Central memory CD8-positive, alpha-beta T cell (primary cell): ENCODE measurements around the gene MPPE1.

Source experiments
- ATAC-seq: fragments of 150-1000 bp; cut with Tn5 transposase; replicated peaks from 2 replicates; pipeline ENCODE4 v1.10.0; 2022; ENCODE audit warnings: mild to moderate bottlenecking, moderate FRiP score, moderate number of reproducible peaks; ENCODE audit not compliant: poor library complexity, severe bottlenecking; ENCODE audit errors: extremely low read depth
- DNase-seq, 2 donors: peaks; one replicate each; pipeline ENCODE4 v3.0.0; 2021; ENCODE audit warnings: low spot score in 2 of 2
- H3K27ac Mint-ChIP-seq: one replicate; pipeline ENCODE4 v1.8.0; 2022; ENCODE audit warnings: low read depth, mild to moderate bottlenecking, moderate library complexity, mixed read lengths
- H3K27me3 Mint-ChIP-seq: one replicate; pipeline ENCODE4 v1.8.0; 2022; ENCODE audit warnings: mixed read lengths
- H3K36me3 Mint-ChIP-seq: one replicate; pipeline ENCODE4 v1.8.0; 2022; ENCODE audit warnings: mild to moderate bottlenecking, moderate library complexity, mixed read lengths; ENCODE audit not compliant: insufficient read depth
- H3K4me1 Mint-ChIP-seq: one replicate; pipeline ENCODE4 v1.8.0; 2022; ENCODE audit warnings: mixed read lengths
- H3K4me3 Mint-ChIP-seq: one replicate; pipeline ENCODE4 v1.8.0; 2022; ENCODE audit warnings: mild to moderate bottlenecking, moderate library complexity, mixed read lengths
- H3K9me3 Mint-ChIP-seq: one replicate; pipeline ENCODE4 v1.8.0; 2022; ENCODE audit warnings: mixed read lengths

MPPE1 gene

GRCh38 chr18:11887328-11888128 is 20.6 kb downstream of the MPPE1 start:
- no peaks in the 10 kb centered on the region for H3K9me3 Mint-ChIP-seq
- H3K36me3 Mint-ChIP-seq = peaks cover 35% of the 10 kb centered on the region
- DNase-seq (no peak), ATAC-seq (no peak)
- no peak overlapping the region for H3K4me3 Mint-ChIP-seq
- peaks cover 5% of the 10 kb centered on the region for H3K4me1 Mint-ChIP-seq
- peak overlapping the region; percentile 64 for H3K27ac Mint-ChIP-seq
- H3K27me3 Mint-ChIP-seq = no peaks in the 10 kb centered on the region

- Mint-ChIP-seq H3K9me3 (no peaks in the 10 kb centered on the region), H3K27ac (no peak overlapping the region)
- no peak for ATAC-seq
Measured at GRCh38 chr18:11886577-11887110, 21.5 kb downstream of the MPPE1 start.

DNA sequence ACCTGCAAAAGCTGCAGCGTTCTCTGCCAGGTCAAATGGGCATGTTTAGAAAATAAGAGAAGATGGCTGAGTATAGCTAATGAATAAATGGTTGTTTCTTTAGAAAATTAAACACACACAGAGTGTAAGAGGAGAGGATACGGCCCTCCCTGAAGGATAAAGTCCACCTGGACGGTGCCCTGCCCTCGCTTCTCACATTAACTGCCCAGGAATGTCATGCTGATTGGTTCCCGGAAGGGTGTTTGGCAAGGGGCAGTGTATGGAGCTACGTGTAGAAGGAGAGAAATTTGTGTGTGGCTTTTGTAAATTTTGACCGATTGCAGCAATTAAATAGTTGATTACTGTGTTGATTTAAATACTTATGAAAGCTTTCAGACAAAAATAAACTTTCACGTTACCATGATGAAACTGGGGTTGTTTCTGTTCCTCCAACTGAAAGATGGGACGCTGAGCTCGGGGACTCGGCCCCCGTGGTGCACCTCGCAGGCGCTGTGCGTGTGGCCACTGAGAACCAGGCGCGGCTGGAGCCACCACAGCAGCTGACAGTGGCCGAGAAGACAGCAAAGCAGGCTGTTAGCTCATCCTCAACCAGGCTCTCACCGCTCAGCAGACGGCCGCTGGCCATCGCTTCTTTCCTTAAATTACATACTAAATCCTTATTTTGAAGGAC is 22.7 kb downstream of the MPPE1 start:
- H3K27ac Mint-ChIP-seq = no peak overlapping the region
- no peak for DNase-seq

More at GRCh38 chr18:11886577-11887110, 21.5 kb downstream of the MPPE1 start:
- Mint-ChIP-seq H3K4me1 (peaks cover 5% of the 10 kb centered on the region), H3K27me3 (no peaks in the 10 kb centered on the region), H3K4me3 (no peak overlapping the region), H3K36me3 (peaks cover 34% of the 10 kb centered on the region)
- DNase-seq = no peak

GRCh38 chr18:11884396-11885030 is 23.6 kb downstream of the MPPE1 start:
- H3K4me3 Mint-ChIP-seq = no peak overlapping the region
- peaks cover 5% of the 10 kb centered on the region for H3K4me1 Mint-ChIP-seq
- H3K27me3 Mint-ChIP-seq = no peaks in the 10 kb centered on the region
- no peak for DNase-seq
- peak overlapping the region; percentile 32 for H3K27ac Mint-ChIP-seq
- H3K36me3 Mint-ChIP-seq = peaks cover 25% of the 10 kb centered on the region
- H3K9me3 Mint-ChIP-seq = no peaks in the 10 kb centered on the region
- ATAC-seq = no peak

More for the DNA sequence above, 22.7 kb downstream of the MPPE1 start:
- no peak for ATAC-seq
- Mint-ChIP-seq H3K4me3 (no peak overlapping the region), H3K9me3 (no peaks in the 10 kb centered on the region), H3K36me3 (peaks cover 32% of the 10 kb centered on the region), H3K27me3 (no peaks in the 10 kb centered on the region), H3K4me1 (peaks cover 5% of the 10 kb centered on the region)

DNA sequence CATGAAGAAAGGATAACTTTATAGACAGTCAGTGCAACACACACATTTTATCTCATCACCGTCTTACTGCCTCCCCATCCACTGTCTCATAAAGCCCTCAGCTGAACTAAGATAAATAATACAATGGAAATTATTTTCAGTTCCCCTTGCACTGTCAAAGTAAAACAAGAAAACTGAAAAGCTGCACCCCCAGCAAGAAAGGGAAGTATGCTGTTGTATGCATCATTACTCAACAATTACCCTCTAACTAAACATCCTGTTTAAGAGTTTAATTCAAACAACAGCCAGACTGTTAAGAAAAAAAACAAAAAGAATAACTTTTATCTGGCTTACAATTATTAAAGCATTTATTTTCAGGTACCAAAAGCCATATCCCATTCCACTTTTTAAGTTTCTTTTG is 25.0 kb downstream of the MPPE1 start:
- Mint-ChIP-seq H3K27ac (no peak overlapping the region), H3K4me1 (peaks cover 5% of the 10 kb centered on the region), H3K9me3 (no peaks in the 10 kb centered on the region), H3K4me3 (no peak overlapping the region), H3K36me3 (peaks cover 20% of the 10 kb centered on the region), H3K27me3 (no peaks in the 10 kb centered on the region)
- ATAC-seq (no peak), DNase-seq (no peak)

DNA sequence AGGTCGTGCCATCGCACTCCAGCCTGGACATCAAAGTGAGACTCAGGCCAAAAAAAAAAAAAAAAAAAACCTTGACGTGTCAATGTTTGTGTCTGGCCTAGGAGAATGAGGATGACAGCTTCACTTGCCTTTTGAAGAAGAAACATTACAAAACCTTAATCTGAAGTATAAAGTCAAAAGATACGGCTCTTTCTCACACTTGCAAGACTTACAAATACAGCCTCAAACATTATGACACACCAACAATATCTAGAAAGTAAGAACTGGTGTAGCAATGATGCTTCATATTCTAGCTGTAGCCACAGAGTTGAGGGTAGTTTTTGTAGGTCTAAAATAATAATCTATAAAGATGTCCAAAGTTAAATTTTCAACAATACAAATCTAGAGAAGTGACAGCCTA is 25.5 kb downstream of the MPPE1 start:
- Mint-ChIP-seq H3K4me1 (peaks cover 5% of the 10 kb centered on the region), H3K27ac (no peak overlapping the region), H3K36me3 (peaks cover 20% of the 10 kb centered on the region), H3K4me3 (no peak overlapping the region), H3K9me3 (no peaks in the 10 kb centered on the region), H3K27me3 (no peaks in the 10 kb centered on the region)
- no peak for DNase-seq
- ATAC-seq = no peak

- Mint-ChIP-seq H3K9me3 (no peaks in the 10 kb centered on the region), H3K36me3 (peaks cover 17% of the 10 kb centered on the region), H3K27ac (no peak overlapping the region), H3K4me1 (peaks cover 5% of the 10 kb centered on the region), H3K27me3 (no peaks in the 10 kb centered on the region), H3K4me3 (no peak overlapping the region)
- DNase-seq = no peak
- ATAC-seq = no peak
Measured at GRCh38 chr18:11880586-11881304, 27.4 kb downstream of the MPPE1 start.

- Mint-ChIP-seq H3K27ac (no peak overlapping the region), H3K36me3 (peaks cover 5% of the 10 kb centered on the region), H3K9me3 (no peaks in the 10 kb centered on the region), H3K4me3 (no peak overlapping the region), H3K27me3 (no peaks in the 10 kb centered on the region), H3K4me1 (no peaks in the 10 kb centered on the region)
- DNase-seq (no peak), ATAC-seq (no peak)
Measured at GRCh38 chr18:11877497-11878135, 30.5 kb downstream of the MPPE1 start.

DNA sequence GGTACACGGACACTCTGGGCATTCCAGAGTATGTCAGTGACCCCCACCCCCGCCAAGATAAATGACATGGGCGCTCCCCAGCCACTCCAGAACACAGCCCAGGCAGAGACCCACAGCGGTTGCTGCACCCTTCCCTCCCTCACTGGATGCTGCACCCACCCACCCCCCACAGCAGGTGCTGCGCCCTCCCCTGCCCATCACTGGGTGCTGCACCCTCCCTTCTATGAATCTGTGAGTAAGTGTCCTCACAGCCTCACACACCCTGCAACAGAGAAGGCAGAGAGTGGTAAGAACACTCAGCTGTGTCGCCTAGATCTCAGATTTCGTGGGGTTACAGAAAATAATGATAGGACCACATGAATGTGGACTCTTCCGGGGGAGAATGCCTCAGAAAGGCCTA is 33.4 kb downstream of the MPPE1 start:
- no peak for ATAC-seq
- DNase-seq = no peak
- Mint-ChIP-seq H3K36me3 (peaks cover 2% of the 10 kb centered on the region), H3K4me3 (no peak overlapping the region), H3K27me3 (no peaks in the 10 kb centered on the region), H3K27ac (no peak overlapping the region), H3K9me3 (no peaks in the 10 kb centered on the region), H3K4me1 (peaks cover 5% of the 10 kb centered on the region)

- Mint-ChIP-seq H3K36me3 (no peaks in the 10 kb centered on the region), H3K27me3 (no peaks in the 10 kb centered on the region), H3K4me1 (peaks cover 5% of the 10 kb centered on the region), H3K27ac (no peak overlapping the region), H3K9me3 (no peaks in the 10 kb centered on the region), H3K4me3 (no peak overlapping the region)
- DNase-seq (no peak), ATAC-seq (no peak)
Measured at GRCh38 chr18:11873670-11874340, 34.3 kb downstream of the MPPE1 start.

DNA sequence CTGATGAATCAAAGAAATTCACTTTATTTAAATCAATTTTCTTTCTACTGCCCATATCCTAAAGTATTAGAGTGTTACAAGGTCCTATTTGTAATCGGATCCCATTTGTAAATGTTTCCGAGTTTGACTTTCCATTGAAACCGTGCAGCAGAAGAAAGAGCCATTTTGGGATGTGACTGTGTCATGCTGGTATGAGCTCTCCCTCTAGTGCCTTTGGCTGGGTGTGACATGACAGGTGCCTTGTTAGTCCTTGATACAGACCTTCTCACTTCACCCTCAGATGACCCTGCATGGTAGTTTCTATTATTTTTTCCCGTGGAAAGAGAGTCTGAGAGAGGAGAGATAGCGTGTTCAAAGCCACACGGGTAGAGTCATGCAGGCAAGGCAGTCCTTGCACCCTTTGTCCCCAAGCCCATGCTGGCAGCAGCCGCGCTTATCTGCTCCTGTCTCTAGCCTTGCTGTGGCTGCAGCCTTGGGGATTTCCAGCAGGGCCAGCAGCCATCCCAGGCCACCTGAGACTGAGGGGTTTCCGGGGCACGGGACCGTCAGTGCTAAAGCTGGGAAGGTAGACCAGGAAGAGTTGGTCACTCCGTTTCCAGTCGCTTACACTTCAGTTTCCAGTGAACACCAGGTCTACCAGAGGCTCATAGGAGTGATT is 35.5 kb downstream of the MPPE1 start:
- Mint-ChIP-seq H3K9me3 (no peaks in the 10 kb centered on the region), H3K27me3 (no peaks in the 10 kb centered on the region), H3K36me3 (no peaks in the 10 kb centered on the region), H3K4me1 (peaks cover 5% of the 10 kb centered on the region), H3K27ac (no peak overlapping the region), H3K4me3 (no peak overlapping the region)
- ATAC-seq (no peak), DNase-seq (no peak)
